ENCODE data around the gene MOSMO.

Gene MOSMO

DNA sequence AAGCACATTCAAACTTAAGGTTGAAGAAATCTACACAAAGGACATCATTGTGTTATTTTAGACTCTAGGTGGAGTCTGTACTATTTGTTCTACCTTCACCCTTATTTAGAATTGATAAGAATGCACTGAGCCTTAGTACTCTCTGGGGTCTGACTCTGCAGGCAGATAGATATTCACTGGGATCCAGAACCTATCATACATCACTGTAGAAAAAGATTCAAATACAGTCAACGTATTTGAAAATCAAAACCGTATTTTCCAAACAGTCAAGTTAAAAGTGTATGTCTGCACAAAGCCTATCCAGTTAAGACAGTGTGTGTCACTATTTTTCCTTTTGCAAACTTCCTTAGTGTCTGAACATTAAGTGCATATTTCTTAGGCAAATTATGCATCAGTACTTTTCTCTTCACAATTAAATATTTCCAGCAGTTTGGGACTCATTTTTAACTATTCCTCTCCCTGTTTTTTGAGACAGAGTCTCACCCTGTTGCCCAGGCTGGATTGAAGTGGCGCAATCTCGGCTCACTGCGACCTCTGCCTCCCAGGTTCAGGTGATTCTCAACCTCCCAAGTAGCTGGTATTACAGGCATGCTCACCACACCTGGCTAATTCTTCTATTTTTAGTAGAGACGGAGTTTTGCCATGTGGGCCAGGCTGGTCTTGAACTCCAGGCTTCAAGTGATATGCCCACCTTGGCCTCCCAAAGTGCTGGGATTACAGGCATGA is 22.3 kb downstream of the MOSMO start:
- H3K9me2 ChIP-seq (replicated peaks; ENCODE audit: control insufficient read depth, low read length), result no peaks in the 10 kb centered on the region
- no peaks in the 10 kb centered on the region for H3K27me3 ChIP-seq (ENCODE audit: control insufficient read depth, low read length)
- no peak overlapping the region for H3K27ac ChIP-seq (ENCODE audit: low read depth, low read length)
- TF ChIP-seq EZH2phosphoT487 (IDR thresholded peaks at IDR 0.05; ENCODE audit: borderline replicate concordance, low read length), result no peak
- TF ChIP-seq, protein P1, sequence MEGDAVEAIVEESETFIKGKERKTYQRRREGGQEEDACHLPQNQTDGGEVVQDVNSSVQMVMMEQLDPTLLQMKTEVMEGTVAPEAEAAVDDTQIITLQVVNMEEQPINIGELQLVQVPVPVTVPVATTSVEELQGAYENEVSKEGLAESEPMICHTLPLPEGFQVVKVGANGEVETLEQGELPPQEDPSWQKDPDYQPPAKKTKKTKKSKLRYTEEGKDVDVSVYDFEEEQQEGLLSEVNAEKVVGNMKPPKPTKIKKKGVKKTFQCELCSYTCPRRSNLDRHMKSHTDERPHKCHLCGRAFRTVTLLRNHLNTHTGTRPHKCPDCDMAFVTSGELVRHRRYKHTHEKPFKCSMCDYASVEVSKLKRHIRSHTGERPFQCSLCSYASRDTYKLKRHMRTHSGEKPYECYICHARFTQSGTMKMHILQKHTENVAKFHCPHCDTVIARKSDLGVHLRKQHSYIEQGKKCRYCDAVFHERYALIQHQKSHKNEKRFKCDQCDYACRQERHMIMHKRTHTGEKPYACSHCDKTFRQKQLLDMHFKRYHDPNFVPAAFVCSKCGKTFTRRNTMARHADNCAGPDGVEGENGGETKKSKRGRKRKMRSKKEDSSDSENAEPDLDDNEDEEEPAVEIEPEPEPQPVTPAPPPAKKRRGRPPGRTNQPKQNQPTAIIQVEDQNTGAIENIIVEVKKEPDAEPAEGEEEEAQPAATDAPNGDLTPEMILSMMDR (IDR thresholded peaks at IDR 0.05; ENCODE audit: low read depth, low read length, poor library complexity, severe bottlenecking), result no peak
- H3K4me2 ChIP-seq (ENCODE audit: low read length), result no peak overlapping the region
- no peak overlapping the region for H3K4me3 ChIP-seq (ENCODE audit: low read length)
- no peaks in the 10 kb centered on the region for H3F3A ChIP-seq (ENCODE audit: control insufficient read depth, insufficient read depth)
- peaks cover 6% of the 10 kb centered on the region; the same call in 1 of the 2 replicates for H3K36me3 ChIP-seq (ENCODE audit: control insufficient read depth, low read length)
- peaks cover 5% of the 10 kb centered on the region; the same call in 1 of the 2 replicates for H3K79me2 ChIP-seq (ENCODE audit: control insufficient read depth, low read length)
- peaks cover 3% of the 10 kb centered on the region; the same call in 1 of the 2 replicates for H3K9me3 ChIP-seq (ENCODE audit: control insufficient read depth, insufficient read depth, low read length)
- peaks cover 15% of the 10 kb centered on the region for H3K4me1 ChIP-seq (ENCODE audit: control insufficient read depth, low read length)
- H4K20me1 ChIP-seq (ENCODE audit: control insufficient read depth, insufficient read depth, low read depth, low read length), result no peaks in the 10 kb centered on the region

DNA sequence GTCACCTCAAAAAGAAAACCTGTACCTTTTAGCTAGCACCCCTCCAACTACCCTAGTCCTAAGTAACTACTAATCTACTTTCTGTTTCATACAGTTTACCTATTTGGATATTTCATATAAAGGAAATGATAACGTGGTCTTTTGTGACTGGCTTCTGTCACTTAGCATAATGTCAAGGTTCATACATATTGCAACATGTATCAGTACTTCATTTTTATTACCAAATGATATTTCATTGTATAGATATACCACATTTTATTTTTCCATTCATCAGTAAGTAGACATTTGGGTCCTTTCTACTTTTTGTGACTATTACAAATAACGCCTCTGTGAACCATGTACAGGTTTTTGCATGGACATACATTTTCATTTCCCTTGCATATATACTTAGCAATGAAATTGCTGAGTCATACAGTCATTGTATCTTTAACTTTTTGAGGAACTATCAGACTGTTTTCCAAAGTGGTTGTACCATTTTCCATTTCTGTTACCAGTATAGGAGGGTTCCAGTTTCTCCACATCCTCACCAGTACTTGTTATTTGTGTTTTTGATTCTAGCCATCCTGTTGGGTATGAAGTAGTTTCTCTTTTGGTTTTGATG is 23.7 kb downstream of the MOSMO start:
- TF ChIP-seq, protein P1 (IDR thresholded peaks at IDR 0.05; ENCODE audit: low read depth, low read length, poor library complexity, severe bottlenecking), result no peak
- TF ChIP-seq EZH2phosphoT487 (IDR thresholded peaks at IDR 0.05; ENCODE audit: borderline replicate concordance, low read length), result no peak
- H3K27ac ChIP-seq (ENCODE audit: low read depth, low read length), result no peak overlapping the region
- H3K4me1 ChIP-seq (ENCODE audit: control insufficient read depth, low read length), result peaks cover 13% of the 10 kb centered on the region
- no peaks in the 10 kb centered on the region for H3K27me3 ChIP-seq (ENCODE audit: control insufficient read depth, low read length)
- H3K9me2 ChIP-seq (replicated peaks; ENCODE audit: control insufficient read depth, low read length), result no peaks in the 10 kb centered on the region
- peaks cover 6% of the 10 kb centered on the region; the same call in 1 of the 2 replicates for H3K36me3 ChIP-seq (ENCODE audit: control insufficient read depth, low read length)
- no peak overlapping the region for H3K4me2 ChIP-seq (ENCODE audit: low read length)
- no peaks in the 10 kb centered on the region for H3K79me2 ChIP-seq (ENCODE audit: control insufficient read depth, low read length)
- no peaks in the 10 kb centered on the region for H4K20me1 ChIP-seq (ENCODE audit: control insufficient read depth, insufficient read depth, low read depth, low read length)
- peaks cover 3% of the 10 kb centered on the region; the same call in 1 of the 2 replicates for H3K9me3 ChIP-seq (ENCODE audit: control insufficient read depth, insufficient read depth, low read length)
- no peak overlapping the region for H3K4me3 ChIP-seq (ENCODE audit: low read length)
- H3F3A ChIP-seq (ENCODE audit: control insufficient read depth, insufficient read depth), result no peaks in the 10 kb centered on the region

DNA sequence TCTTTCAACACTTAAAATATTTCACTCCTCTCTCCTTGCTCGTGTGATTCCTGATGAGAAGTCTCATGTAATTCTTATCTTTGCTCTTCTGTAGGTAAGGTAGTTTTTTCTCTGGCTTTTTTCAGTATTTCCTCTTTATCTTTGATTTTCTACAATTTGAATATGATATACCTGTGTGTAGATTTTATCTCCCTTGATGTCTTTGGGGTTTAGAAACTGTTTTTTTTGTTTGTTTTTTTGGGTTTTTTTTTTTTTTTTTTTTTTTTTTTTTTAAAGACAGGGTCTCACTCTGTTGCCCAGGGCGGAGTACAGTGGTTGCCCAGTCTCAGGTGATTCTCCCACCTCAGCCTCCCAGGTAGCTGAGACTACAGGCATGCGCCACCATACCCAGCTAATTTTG is 26.6 kb downstream of the MOSMO start:
- Histone ChIP-seq H3K79me2 (ENCODE audit: control insufficient read depth, low read length) (no peaks in the 10 kb centered on the region), H3K9me3 (ENCODE audit: control insufficient read depth, insufficient read depth, low read length) (peaks cover 3% of the 10 kb centered on the region; the same call in 1 of the 2 replicates)

More for the DNA sequence above, 26.6 kb downstream of the MOSMO start:
- TF ChIP-seq, protein P1 (IDR thresholded peaks at IDR 0.05; ENCODE audit: low read depth, low read length, poor library complexity, severe bottlenecking), result no peak
- no peak for TF ChIP-seq EZH2phosphoT487 (IDR thresholded peaks at IDR 0.05; ENCODE audit: borderline replicate concordance, low read length)
- no peaks in the 10 kb centered on the region for H3K4me1 ChIP-seq (ENCODE audit: control insufficient read depth, low read length)
- no peaks in the 10 kb centered on the region for H3F3A ChIP-seq (ENCODE audit: control insufficient read depth, insufficient read depth)
- no peak overlapping the region for H3K4me2 ChIP-seq (ENCODE audit: low read length)
- H3K27ac ChIP-seq (ENCODE audit: low read depth, low read length), result no peak overlapping the region
- no peak overlapping the region for H3K4me3 ChIP-seq (ENCODE audit: low read length)
- H3K9me2 ChIP-seq (replicated peaks; ENCODE audit: control insufficient read depth, low read length), result no peaks in the 10 kb centered on the region
- peaks cover 6% of the 10 kb centered on the region; the same call in 1 of the 2 replicates for H3K36me3 ChIP-seq (ENCODE audit: control insufficient read depth, low read length)
- no peaks in the 10 kb centered on the region for H3K27me3 ChIP-seq (ENCODE audit: control insufficient read depth, low read length)
- no peaks in the 10 kb centered on the region for H4K20me1 ChIP-seq (ENCODE audit: control insufficient read depth, insufficient read depth, low read depth, low read length)
